22Rv1 (cell line): Measurements from ENCODE around the gene FOXD3.

Experiments used
- CTCF ChIP-seq: fragments of 450-650 bp; IDR thresholded peaks from 2 replicates; pipeline ENCODE4 v1.5.1; 2017; ENCODE audit warnings: mild to moderate bottlenecking
- ZFX ChIP-seq: fragments of 450-650 bp; IDR thresholded peaks from 2 replicates; pipeline ENCODE4 v1.6.1; 2017; ENCODE audit warnings: antibody characterized with exemption, borderline replicate concordance

DNA sequence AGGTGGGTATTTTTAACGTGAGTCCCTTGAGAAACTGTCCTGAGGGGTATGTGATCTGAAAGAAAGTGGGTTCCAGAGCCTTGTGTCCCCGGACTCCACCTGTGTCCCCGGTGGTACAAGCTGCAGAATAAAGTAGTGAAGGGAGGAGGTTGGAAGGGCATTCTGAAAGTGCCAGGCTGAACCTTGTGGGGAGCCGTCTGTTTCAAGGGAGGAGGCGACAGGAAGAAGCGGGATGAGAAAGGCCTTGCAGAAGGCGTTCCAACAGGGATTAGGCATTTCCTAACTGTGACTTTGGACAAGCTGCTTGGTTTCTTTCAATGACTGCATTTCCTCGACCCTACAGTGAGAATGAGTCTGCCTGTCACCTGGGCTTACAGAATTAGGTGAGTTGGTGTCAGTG lies 5.8 kb downstream of the FOXD3 start:
- TF ChIP-seq CTCF (no peak), ZFX (no peak)
